HepG2 (cell line): ENCODE measurements around the gene FLAD1. TPM values are rescaled to one million over a fixed set of nuclear protein-coding genes. Genes with fewer than 3 reads are reported as not detected.

Source experiments
- CENPX ChIP-seq: sonication (generic); formaldehyde crosslinking; IDR thresholded peaks from 2 replicates; pipeline ENCODE4 v1.9.0; 2021; ENCODE audit warnings: mild to moderate bottlenecking, missing genetic modification reagents, moderate library complexity
- CREM ChIP-seq, 2 experiments: sonication (generic) in 1 of 2; formaldehyde crosslinking in 1 of 2; IDR thresholded peaks; 2 replicates each; pipeline versions ENCODE4 v1.4.0 to v1.6.1; 2016 to 2020; ENCODE audit warnings: antibody characterized with exemption in 1 of 2, mild to moderate bottlenecking in 1 of 2, missing genetic modification reagents in 1 of 2
- DRAP1 ChIP-seq: IDR thresholded peaks from 2 replicates; pipeline ENCODE4 v1.6.1; 2016; ENCODE audit warnings: missing genetic modification reagents, missing compliant biosample characterization
- KMT2A ChIP-seq: sonication (generic); formaldehyde crosslinking; IDR thresholded peaks from 2 replicates; pipeline ENCODE4 v1.4.0; 2020; ENCODE audit warnings: missing genetic modification reagents
- MAFF ChIP-seq: IDR thresholded peaks from 2 replicates; pipeline ENCODE4 v1.6.1; 2011; ENCODE audit warnings: low read depth, low read length, improper control_type of control experiment
- MXD4 ChIP-seq: IDR thresholded peaks from 2 replicates; pipeline ENCODE4 v1.6.1; 2016; ENCODE audit warnings: mild to moderate bottlenecking, missing biosample characterization, missing genetic modification reagents
- PHF5A ChIP-seq: IDR thresholded peaks from one replicate; pipeline ENCODE4 v1.6.1; 2018; ENCODE audit warnings: low read depth, missing genetic modification reagents; ENCODE audit not compliant: unreplicated experiment
- TMF1 ChIP-seq: sonication (generic); formaldehyde crosslinking; IDR thresholded peaks from 2 replicates; pipeline ENCODE4 v1.8.1; 2022; ENCODE audit warnings: low read depth, missing genetic modification reagents
- ZBTB1 ChIP-seq: sonication (generic); formaldehyde crosslinking; IDR thresholded peaks from 2 replicates; pipeline ENCODE4 v1.4.0; 2020; ENCODE audit warnings: missing genetic modification reagents, borderline replicate concordance
- ZIK1 ChIP-seq: sonication (generic); formaldehyde crosslinking; IDR thresholded peaks from 2 replicates; pipeline ENCODE4 v1.5.0; 2020; ENCODE audit warnings: mild to moderate bottlenecking, low read depth, missing genetic modification reagents, borderline replicate concordance
- ZMYM4 ChIP-seq: sonication (generic); formaldehyde crosslinking; IDR thresholded peaks from 2 replicates; pipeline ENCODE4 v1.8.1; 2023; ENCODE audit warnings: mild to moderate bottlenecking, missing genetic modification reagents
- ZNF572 ChIP-seq: sonication (generic); formaldehyde crosslinking; IDR thresholded peaks from 2 replicates; pipeline ENCODE4 v1.5.1; 2020; ENCODE audit warnings: mild to moderate bottlenecking, missing genetic modification reagents
- ZNF644 ChIP-seq: IDR thresholded peaks from 2 replicates; pipeline ENCODE4 v1.6.1; 2016; ENCODE audit warnings: low read depth
- ZNF841 ChIP-seq: sonication (generic); formaldehyde crosslinking; IDR thresholded peaks from 2 replicates; pipeline ENCODE4 v1.8.1; 2023; ENCODE audit warnings: missing genetic modification reagents, borderline replicate concordance
- ZSCAN9 ChIP-seq: IDR thresholded peaks from 2 replicates; pipeline ENCODE4 v1.6.1; 2016; ENCODE audit warnings: borderline replicate concordance
- polyA plus RNA-seq, 8 experiments: library from polyadenylated mRNA; depleted of rRNA in 3 of 8; stranded (reverse) in 7 of 8; unstranded in 1 of 8; fragments of >200 nt; fragmentation: Illumina TruSeq in 4 of 8; extraction: Trizol in 4 of 8; gene quantifications; 2 replicates each; pipeline versions ENCODE4 v1.2.1 to v1.2.3, GENCODE V29; 2011 to 2016; ENCODE audit warnings: low read depth in 4 of 8, missing spikeins in 1 of 8, mixed read lengths in 1 of 8; ENCODE audit not compliant: insufficient read depth in 1 of 8
- total RNA-seq, 5 experiments: library from RNA; depleted of rRNA; stranded (reverse); fragments of >200 nt; fragmentation: Illumina TruSeq; extraction: Trizol; gene quantifications; 2 replicates each; pipeline ENCODE4 v1.2.3, GENCODE V29; 2016; ENCODE audit warnings: low read depth in 1 of 5
- TF ChIP-seq, protein P1 (sequence below): sonication (generic); formaldehyde crosslinking; IDR thresholded peaks from 2 replicates; pipeline ENCODE4 v1.4.0; 2020; ENCODE audit warnings: missing genetic modification reagents, borderline replicate concordance
- TF ChIP-seq, protein P2 (sequence below): sonication (generic); formaldehyde crosslinking; IDR thresholded peaks from 2 replicates; pipeline ENCODE4 v1.4.0; 2020; ENCODE audit warnings: missing genetic modification reagents, borderline replicate concordance
- TF ChIP-seq, protein P3 (sequence below): sonication (generic); formaldehyde crosslinking; IDR thresholded peaks from 2 replicates; pipeline ENCODE4 v1.4.0; 2020; ENCODE audit warnings: missing genetic modification reagents, borderline replicate concordance

FLAD1 gene
- total and polyA plus RNA-seq, 2 of the 13 experiments (the other 11 are each of a cell fraction or from before 2014, with no cell fraction given): 25.9 to 32.8 TPM

- TF ChIP-seq, protein P1, sequence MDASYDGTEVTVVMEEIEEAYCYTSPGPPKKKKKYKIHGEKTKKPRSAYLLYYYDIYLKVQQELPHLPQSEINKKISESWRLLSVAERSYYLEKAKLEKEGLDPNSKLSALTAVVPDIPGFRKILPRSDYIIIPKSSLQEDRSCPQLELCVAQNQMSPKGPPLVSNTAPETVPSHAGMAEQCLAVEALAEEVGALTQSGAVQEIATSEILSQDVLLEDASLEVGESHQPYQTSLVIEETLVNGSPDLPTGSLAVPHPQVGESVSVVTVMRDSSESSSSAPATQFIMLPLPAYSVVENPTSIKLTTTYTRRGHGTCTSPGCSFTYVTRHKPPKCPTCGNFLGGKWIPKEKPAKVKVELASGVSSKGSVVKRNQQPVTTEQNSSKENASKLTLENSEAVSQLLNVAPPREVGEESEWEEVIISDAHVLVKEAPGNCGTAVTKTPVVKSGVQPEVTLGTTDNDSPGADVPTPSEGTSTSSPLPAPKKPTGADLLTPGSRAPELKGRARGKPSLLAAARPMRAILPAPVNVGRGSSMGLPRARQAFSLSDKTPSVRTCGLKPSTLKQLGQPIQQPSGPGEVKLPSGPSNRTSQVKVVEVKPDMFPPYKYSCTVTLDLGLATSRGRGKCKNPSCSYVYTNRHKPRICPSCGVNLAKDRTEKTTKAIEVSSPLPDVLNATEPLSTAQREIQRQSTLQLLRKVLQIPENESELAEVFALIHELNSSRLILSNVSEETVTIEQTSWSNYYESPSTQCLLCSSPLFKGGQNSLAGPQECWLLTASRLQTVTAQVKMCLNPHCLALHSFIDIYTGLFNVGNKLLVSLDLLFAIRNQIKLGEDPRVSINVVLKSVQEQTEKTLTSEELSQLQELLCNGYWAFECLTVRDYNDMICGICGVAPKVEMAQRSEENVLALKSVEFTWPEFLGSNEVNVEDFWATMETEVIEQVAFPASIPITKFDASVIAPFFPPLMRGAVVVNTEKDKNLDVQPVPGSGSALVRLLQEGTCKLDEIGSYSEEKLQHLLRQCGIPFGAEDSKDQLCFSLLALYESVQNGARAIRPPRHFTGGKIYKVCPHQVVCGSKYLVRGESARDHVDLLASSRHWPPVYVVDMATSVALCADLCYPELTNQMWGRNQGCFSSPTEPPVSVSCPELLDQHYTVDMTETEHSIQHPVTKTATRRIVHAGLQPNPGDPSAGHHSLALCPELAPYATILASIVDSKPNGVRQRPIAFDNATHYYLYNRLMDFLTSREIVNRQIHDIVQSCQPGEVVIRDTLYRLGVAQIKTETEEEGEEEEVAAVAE (CRISPR knock-in tag): peak; percentile 58
- TF ChIP-seq PHF5A (CRISPR knock-in tag) (no peak), CREM (IDR thresholded peaks at IDR 0.05) (peak; percentile 27; the same call in 1 of the 2 replicates), CREM (CRISPR knock-in tag; IDR thresholded peaks at IDR 0.05) (no peak), TMF1 (CRISPR knock-in tag) (no peak), MAFF (peak; percentile 4; the same call in 1 of the 2 replicates), ZNF841 (CRISPR knock-in tag) (no peak), ZBTB1 (no peak), ZIK1 (CRISPR knock-in tag) (no peak), ZMYM4 (CRISPR knock-in tag) (no peak), DRAP1 (CRISPR knock-in tag) (peak; percentile 93), KMT2A (0 out of 2 replicates have a peak, but pooled peaks have one; percentile 30), CENPX (no peak), ZNF644 (CRISPR knock-in tag) (no peak), ZSCAN9 (CRISPR knock-in tag) (no peak), ZNF572 (no peak), MXD4 (CRISPR knock-in tag) (0 out of 2 replicates have a peak, but pooled peaks have one; percentile 54)
- TF ChIP-seq, protein P2, sequence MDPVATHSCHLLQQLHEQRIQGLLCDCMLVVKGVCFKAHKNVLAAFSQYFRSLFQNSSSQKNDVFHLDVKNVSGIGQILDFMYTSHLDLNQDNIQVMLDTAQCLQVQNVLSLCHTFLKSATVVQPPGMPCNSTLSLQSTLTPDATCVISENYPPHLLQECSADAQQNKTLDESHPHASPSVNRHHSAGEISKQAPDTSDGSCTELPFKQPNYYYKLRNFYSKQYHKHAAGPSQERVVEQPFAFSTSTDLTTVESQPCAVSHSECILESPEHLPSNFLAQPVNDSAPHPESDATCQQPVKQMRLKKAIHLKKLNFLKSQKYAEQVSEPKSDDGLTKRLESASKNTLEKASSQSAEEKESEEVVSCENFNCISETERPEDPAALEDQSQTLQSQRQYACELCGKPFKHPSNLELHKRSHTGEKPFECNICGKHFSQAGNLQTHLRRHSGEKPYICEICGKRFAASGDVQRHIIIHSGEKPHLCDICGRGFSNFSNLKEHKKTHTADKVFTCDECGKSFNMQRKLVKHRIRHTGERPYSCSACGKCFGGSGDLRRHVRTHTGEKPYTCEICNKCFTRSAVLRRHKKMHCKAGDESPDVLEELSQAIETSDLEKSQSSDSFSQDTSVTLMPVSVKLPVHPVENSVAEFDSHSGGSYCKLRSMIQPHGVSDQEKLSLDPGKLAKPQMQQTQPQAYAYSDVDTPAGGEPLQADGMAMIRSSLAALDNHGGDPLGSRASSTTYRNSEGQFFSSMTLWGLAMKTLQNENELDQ (CRISPR knock-in tag): no peak
- TF ChIP-seq, protein P3, sequence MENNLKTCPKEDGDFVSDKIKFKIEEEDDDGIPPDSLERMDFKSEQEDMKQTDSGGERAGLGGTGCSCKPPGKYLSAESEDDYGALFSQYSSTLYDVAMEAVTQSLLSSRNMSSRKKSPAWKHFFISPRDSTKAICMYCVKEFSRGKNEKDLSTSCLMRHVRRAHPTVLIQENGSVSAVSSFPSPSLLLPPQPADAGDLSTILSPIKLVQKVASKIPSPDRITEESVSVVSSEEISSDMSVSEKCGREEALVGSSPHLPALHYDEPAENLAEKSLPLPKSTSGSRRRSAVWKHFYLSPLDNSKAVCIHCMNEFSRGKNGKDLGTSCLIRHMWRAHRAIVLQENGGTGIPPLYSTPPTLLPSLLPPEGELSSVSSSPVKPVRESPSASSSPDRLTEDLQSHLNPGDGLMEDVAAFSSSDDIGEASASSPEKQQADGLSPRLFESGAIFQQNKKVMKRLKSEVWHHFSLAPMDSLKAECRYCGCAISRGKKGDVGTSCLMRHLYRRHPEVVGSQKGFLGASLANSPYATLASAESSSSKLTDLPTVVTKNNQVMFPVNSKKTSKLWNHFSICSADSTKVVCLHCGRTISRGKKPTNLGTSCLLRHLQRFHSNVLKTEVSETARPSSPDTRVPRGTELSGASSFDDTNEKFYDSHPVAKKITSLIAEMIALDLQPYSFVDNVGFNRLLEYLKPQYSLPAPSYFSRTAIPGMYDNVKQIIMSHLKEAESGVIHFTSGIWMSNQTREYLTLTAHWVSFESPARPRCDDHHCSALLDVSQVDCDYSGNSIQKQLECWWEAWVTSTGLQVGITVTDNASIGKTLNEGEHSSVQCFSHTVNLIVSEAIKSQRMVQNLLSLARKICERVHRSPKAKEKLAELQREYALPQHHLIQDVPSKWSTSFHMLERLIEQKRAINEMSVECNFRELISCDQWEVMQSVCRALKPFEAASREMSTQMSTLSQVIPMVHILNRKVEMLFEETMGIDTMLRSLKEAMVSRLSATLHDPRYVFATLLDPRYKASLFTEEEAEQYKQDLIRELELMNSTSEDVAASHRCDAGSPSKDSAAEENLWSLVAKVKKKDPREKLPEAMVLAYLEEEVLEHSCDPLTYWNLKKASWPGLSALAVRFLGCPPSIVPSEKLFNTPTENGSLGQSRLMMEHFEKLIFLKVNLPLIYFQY: 0 out of 2 replicates have a peak, but pooled peaks have one; percentile 28
Measured at GRCh38 chr1:154970631-154971340, 12.4 kb upstream of the FLAD1 start, which contains the start of gene SHC1 (continued).
